Gastroesophageal sphincter (tissue), 4 donors: ENCODE measurements around the gene PXMP2. TPM values are rescaled to one million over a fixed set of nuclear protein-coding genes. Genes with fewer than 3 reads are reported as not detected.

Source experiments
- ATAC-seq: fragments of 150-250 bp; one replicate; pipeline ENCODE4 v1.9.1; 2016; ENCODE audit warnings: mild to moderate bottlenecking, moderate library complexity
- H3K27ac ChIP-seq, 4 donors: fragments of 200-600 bp; sonication (generic) in 3 of 4; 1 replicate in 3 of 4; 2 replicates in 1 of 4; pipeline ENCODE4 v1.5.1; 2016 to 2019
- H3K27me3 ChIP-seq: fragments of 200-600 bp; sonication (generic); one replicate; pipeline ENCODE4 v1.5.1; 2019
- H3K36me3 ChIP-seq, 2 donors: fragments of 200-600 bp; sonication (generic); one replicate each; pipeline ENCODE4 v1.5.1; 2019; ENCODE audit warnings: control low read depth in 1 of 2
- H3K4me1 ChIP-seq, 3 donors: fragments of 200-600 bp; sonication (generic); 1 replicate in 2 of 3; 2 replicates in 1 of 3; pipeline ENCODE4 v1.5.1; 2016 to 2019; ENCODE audit warnings: control low read depth in 2 of 3
- H3K4me3 ChIP-seq, 2 donors: fragments of 200-600 bp; sonication (generic); one replicate each; pipeline ENCODE4 v1.5.1; 2019; ENCODE audit warnings: mild to moderate bottlenecking in 1 of 2, moderate library complexity in 1 of 2
- H3K9me3 ChIP-seq, 3 donors: fragments of 200-600 bp; sonication (generic); one replicate each; pipeline ENCODE4 v1.5.1; 2017 to 2019; ENCODE audit warnings: control low read depth in 2 of 3
- EP300 ChIP-seq: sonication (generic); formaldehyde crosslinking; IDR thresholded peaks from one replicate; pipeline ENCODE4 v1.6.1; 2017; ENCODE audit warnings: antibody characterized with exemption, mild to moderate bottlenecking
- POLR2A ChIP-seq, 2 donors: fragments of 450-650 bp; IDR thresholded peaks; one replicate each; pipeline ENCODE4 v1.6.1; 2017; ENCODE audit warnings: antibody characterized with exemption in 2 of 2, mild to moderate bottlenecking in 2 of 2, moderate library complexity in 1 of 2
- POLR2AphosphoS5 ChIP-seq: sonication (generic); formaldehyde crosslinking; IDR thresholded peaks from one replicate; pipeline ENCODE4 v1.6.1; 2017; ENCODE audit warnings: antibody characterized with exemption
- WGBS, 2 donors: methylation state at CpG; one replicate each; pipeline ENCODE4 v1.1.5; 2018; ENCODE audit warnings: low coverage in 1 of 2; 5-methylcytosine and 5-hydroxymethylcytosine counted together
- total RNA-seq, 4 donors: library from RNA; depleted of rRNA; stranded (reverse); fragments of >200 nt; gene quantifications; one replicate each; pipeline ENCODE4 v1.1.0, GENCODE V29; 2016
- TF ChIP-seq, protein P1 (sequence below), 4 experiments: fragments of 200-600 bp in 2 of 4; fragments of 450-650 bp in 2 of 4; sonication (generic) in 1 of 4; IDR thresholded peaks; one replicate each; pipeline ENCODE4 v1.5.1; 2017 to 2019; ENCODE audit warnings: antibody characterized with exemption in 4 of 4, mild to moderate bottlenecking in 2 of 4, moderate library complexity in 2 of 4

Gene PXMP2
- total RNA-seq, 4 donors from 2014 or later: 31.9 to 68.8 (median 55.4) TPM

DNA sequence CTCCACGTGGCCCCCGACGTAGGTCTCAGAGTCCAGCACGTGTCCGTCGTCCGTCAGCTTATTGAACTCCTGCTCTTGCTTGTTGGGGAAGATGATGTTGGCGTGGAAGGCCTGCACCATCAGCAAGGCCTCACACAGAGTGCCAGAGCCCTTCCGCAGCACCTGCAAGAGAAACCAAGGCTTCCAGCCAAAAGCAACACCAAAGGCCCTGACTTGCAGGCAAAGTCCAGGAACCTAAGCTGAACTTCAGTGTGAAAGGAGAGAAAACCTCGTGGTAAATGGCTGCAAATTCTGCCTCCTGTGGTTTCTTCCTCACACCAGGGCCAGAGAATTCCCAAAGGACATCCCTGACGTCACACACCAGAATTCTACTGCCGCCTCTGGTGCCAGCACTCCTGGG is 14.7 kb upstream of the PXMP2 start:
- no peaks in the 10 kb centered on the region for H3K27me3 ChIP-seq
- no peak for ATAC-seq
- peaks cover 0 to 100% of the 10 kb centered on the region in 2 donors for H3K36me3 ChIP-seq
- TF ChIP-seq, protein P1, sequence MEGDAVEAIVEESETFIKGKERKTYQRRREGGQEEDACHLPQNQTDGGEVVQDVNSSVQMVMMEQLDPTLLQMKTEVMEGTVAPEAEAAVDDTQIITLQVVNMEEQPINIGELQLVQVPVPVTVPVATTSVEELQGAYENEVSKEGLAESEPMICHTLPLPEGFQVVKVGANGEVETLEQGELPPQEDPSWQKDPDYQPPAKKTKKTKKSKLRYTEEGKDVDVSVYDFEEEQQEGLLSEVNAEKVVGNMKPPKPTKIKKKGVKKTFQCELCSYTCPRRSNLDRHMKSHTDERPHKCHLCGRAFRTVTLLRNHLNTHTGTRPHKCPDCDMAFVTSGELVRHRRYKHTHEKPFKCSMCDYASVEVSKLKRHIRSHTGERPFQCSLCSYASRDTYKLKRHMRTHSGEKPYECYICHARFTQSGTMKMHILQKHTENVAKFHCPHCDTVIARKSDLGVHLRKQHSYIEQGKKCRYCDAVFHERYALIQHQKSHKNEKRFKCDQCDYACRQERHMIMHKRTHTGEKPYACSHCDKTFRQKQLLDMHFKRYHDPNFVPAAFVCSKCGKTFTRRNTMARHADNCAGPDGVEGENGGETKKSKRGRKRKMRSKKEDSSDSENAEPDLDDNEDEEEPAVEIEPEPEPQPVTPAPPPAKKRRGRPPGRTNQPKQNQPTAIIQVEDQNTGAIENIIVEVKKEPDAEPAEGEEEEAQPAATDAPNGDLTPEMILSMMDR (IDR thresholded peaks at IDR 0.05): no peak
- TF ChIP-seq POLR2A (IDR thresholded peaks at IDR 0.05): no peak
- no peak for TF ChIP-seq POLR2AphosphoS5
- no peak for TF ChIP-seq EP300
- no peak overlapping the region for H3K27ac ChIP-seq
- no peaks in the 10 kb centered on the region for H3K4me1 ChIP-seq
- no peak overlapping the region for H3K4me3 ChIP-seq
- no peaks in the 10 kb centered on the region for H3K9me3 ChIP-seq
- WGBS, 2 donors: 72 to 84% methylated on average over 3 to 10 of the region's 12 CpGs

DNA sequence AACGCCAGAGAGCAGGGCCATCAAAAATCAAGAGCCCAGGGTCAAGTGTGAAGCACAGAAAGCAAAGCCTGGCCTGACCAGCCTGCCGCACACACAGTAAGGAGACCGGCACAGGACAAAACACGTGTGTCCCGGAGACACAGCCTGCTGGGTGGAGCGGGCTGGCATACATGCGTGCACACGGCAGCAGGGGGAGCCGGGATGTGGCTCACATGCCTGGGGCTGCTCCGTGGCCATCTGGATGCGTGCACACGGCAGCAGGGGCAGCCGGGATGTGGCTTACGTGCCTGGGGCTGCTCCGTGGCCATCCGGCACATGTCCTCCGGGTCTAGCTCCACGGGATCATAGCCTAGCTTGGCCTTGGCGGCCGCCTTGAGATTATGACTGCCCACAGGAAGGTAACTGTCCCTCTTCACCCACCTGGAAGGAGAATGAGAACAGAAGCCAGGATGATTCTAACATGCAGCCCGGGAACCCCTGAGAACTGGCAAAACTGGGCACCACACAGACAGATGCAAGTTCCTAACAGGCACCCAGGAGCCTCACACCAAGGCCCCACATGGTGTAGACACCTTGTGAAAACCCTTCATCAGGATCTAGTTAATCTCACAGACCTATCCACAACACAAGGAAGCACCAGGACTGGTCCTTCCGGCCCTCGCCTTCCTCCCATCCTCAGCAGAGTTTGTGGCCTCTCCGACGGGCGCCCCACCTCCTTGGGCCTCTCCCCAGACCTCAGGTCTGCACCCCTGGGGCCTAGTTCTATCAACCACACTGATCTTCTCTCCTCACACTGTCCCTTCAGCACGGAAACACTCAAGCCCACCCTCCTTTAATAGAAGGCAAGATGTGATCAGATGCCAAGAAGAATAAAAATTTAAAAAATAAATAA is 13.9 kb upstream of the PXMP2 start:
- peaks cover 0 to 100% of the 10 kb centered on the region in 2 donors for H3K36me3 ChIP-seq

DNA sequence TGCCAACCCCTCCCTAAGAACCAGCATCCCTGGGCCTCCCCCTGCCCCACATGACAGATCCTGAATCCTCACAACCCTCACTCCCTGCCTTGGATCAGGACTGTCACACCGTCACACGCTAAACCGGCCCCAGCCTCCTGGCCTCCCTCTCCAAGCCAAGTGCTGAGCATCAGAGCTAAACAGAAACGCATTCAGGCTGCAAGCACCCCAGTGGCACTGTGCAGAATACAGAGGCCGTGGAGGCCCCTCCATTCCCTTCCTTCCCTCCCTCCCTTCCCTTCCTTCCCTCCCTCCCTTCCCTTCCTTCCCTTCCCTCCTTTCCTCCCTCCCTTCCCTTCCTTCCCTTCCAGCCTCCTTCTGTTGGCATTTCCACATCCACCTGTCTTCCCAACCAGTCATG is 12.8 kb upstream of the PXMP2 start:
- H3K9me3 ChIP-seq: no peaks in the 10 kb centered on the region
- TF ChIP-seq POLR2A (IDR thresholded peaks at IDR 0.05) (no peak), POLR2AphosphoS5 (no peak), EP300 (no peak)
- TF ChIP-seq, protein P1 (IDR thresholded peaks at IDR 0.05): no peak
- no peak for ATAC-seq
- H3K4me1 ChIP-seq: no peaks in the 10 kb centered on the region
- H3K27me3 ChIP-seq: no peaks in the 10 kb centered on the region
- WGBS, 2 donors: 96 to 100% methylated on average over 4 to 5 of the region's 5 CpGs
- no peak overlapping the region for H3K27ac ChIP-seq
- peaks cover 0 to 100% of the 10 kb centered on the region in 2 donors for H3K36me3 ChIP-seq
- H3K4me3 ChIP-seq: no peak overlapping the region

More for the DNA sequence above, 13.9 kb upstream of the PXMP2 start:
- Histone ChIP-seq H3K4me3 (no peak overlapping the region), H3K4me1 (no peaks in the 10 kb centered on the region), H3K9me3 (no peaks in the 10 kb centered on the region), H3K27me3 (no peaks in the 10 kb centered on the region), H3K27ac (no peak overlapping the region)
- no peak for ATAC-seq
- no peak for TF ChIP-seq POLR2AphosphoS5
- TF ChIP-seq POLR2A (IDR thresholded peaks at IDR 0.05): no peak
- TF ChIP-seq, protein P1 (IDR thresholded peaks at IDR 0.05): no peak
- 81 to 94% methylated on average over 12 to 14 of the region's 27 CpGs for WGBS, 2 donors

DNA sequence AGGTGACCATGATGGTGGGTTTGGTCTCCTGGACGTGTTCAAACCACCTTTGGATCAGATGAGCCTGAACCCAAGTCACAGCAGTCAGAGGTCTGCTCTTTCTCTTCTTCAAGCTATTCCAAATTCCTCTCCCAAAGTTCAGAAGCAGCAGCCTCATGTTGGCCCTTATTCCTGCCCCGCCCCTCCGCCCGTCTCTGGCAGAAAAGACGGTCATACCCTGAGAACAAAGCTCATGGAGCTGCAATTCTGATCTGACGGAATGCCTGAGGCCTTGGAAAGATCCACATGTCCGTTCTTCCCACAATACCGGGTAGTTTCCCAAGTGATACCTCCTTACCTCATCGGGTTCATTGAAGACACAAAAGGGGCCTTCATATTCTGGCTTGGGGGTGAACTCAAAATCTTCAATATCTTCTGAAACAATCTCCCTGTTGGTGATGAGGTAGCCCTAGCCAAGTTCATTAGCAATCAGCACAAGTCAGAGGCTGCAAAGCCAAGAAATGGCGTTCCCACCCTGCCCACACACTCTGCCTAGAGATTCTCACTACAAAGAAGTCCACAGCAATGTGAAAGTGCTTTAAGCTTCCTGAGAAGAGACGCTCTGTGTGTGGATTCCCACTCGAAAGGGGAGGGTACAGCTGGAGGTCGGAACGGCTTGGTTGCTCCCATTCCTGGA is 11.5 kb upstream of the PXMP2 start:
- Histone ChIP-seq H3K27me3 (no peaks in the 10 kb centered on the region), H3K36me3 (peaks cover 0 to 94% of the 10 kb centered on the region in 2 donors), H3K4me1 (no peaks in the 10 kb centered on the region), H3K4me3 (no peak overlapping the region), H3K9me3 (no peaks in the 10 kb centered on the region), H3K27ac (no peak overlapping the region)
- TF ChIP-seq EP300 (no peak), POLR2AphosphoS5 (no peak), POLR2A (IDR thresholded peaks at IDR 0.05) (no peak)
- TF ChIP-seq, protein P1 (IDR thresholded peaks at IDR 0.05): no peak
- 61 to 94% methylated on average over 4 to 7 of the region's 14 CpGs for WGBS, 2 donors
- no peak for ATAC-seq
